HepG2 (cell line): ENCODE measurements around the gene OGFR. TPM values are rescaled to one million over a fixed set of nuclear protein-coding genes. Genes with fewer than 3 reads are reported as not detected.

ENCODE experiments used
- BORCS8-MEF2B ChIP-seq: sonication (generic); formaldehyde crosslinking; IDR thresholded peaks from 2 replicates; pipeline ENCODE4 v1.8.0; 2022; ENCODE audit warnings: mild to moderate bottlenecking, missing genetic modification reagents
- CAMTA2 ChIP-seq: sonication (generic); formaldehyde crosslinking; IDR thresholded peaks from 2 replicates; pipeline ENCODE4 v1.4.0; 2020; ENCODE audit warnings: mild to moderate bottlenecking, missing genetic modification reagents, borderline replicate concordance
- HNRNPL ChIP-seq: fragments of 200-400 bp; formaldehyde crosslinking; IDR thresholded peaks from 2 replicates; pipeline ENCODE4 v1.6.1; 2017; ENCODE audit warnings: mild to moderate bottlenecking, low read depth, low read length
- KLF12 ChIP-seq: sonication (generic); formaldehyde crosslinking; IDR thresholded peaks from 2 replicates; pipeline ENCODE4 v1.4.0; 2020; ENCODE audit warnings: missing genetic modification reagents, borderline replicate concordance
- MAZ ChIP-seq, 2 experiments: sonication (generic) in 1 of 2; formaldehyde crosslinking in 1 of 2; IDR thresholded peaks; 2 replicates each; pipeline versions ENCODE4 v1.5.0 to v1.6.1; 2012 to 2020; ENCODE audit warnings: low read depth in 2 of 2, mild to moderate bottlenecking in 2 of 2, borderline replicate concordance in 1 of 2, improper control_type of control experiment in 1 of 2, low read length in 1 of 2, missing genetic modification reagents in 1 of 2, moderate library complexity in 1 of 2
- NFE2L1 ChIP-seq: sonication (generic); formaldehyde crosslinking; IDR thresholded peaks from 2 replicates; pipeline ENCODE4 v1.4.0; 2020; ENCODE audit warnings: missing genetic modification reagents, mild to moderate bottlenecking, borderline replicate concordance
- RAD21 ChIP-seq: fragments of 450-650 bp; formaldehyde crosslinking; IDR thresholded peaks from 2 replicates; pipeline ENCODE4 v1.5.0; 2020; ENCODE audit warnings: mild to moderate bottlenecking
- SRSF1 ChIP-seq: fragments of 200-400 bp; formaldehyde crosslinking; optimal IDR thresholded peaks from 2 replicates; pipeline ENCODE3; 2017; ENCODE audit warnings: mild to moderate bottlenecking, low read depth, low read length, moderate library complexity
- XRCC5 ChIP-seq: fragments of 200-400 bp; formaldehyde crosslinking; optimal IDR thresholded peaks from 2 replicates; pipeline ENCODE3; 2017; ENCODE audit warnings: mild to moderate bottlenecking, low read length
- ZNF101 ChIP-seq: sonication (generic); formaldehyde crosslinking; IDR thresholded peaks from 2 replicates; pipeline ENCODE4 v1.4.0; 2020; ENCODE audit warnings: mild to moderate bottlenecking, low read depth, missing genetic modification reagents, borderline replicate concordance
- ZNF17 ChIP-seq: sonication (generic); formaldehyde crosslinking; IDR thresholded peaks from 2 replicates; pipeline ENCODE4 v1.5.0; 2020; ENCODE audit warnings: mild to moderate bottlenecking, missing genetic modification reagents
- ZNF772 ChIP-seq: sonication (generic); formaldehyde crosslinking; IDR thresholded peaks from 2 replicates; pipeline ENCODE4 v1.5.0; 2020; ENCODE audit warnings: mild to moderate bottlenecking, missing genetic modification reagents
- ZNF788 ChIP-seq: sonication (generic); formaldehyde crosslinking; IDR thresholded peaks from 2 replicates; pipeline ENCODE4 v1.5.0; 2020; ENCODE audit warnings: mild to moderate bottlenecking, missing genetic modification reagents, borderline replicate concordance
- polyA plus RNA-seq, 8 experiments: library from polyadenylated mRNA; depleted of rRNA in 3 of 8; stranded (reverse) in 7 of 8; unstranded in 1 of 8; fragments of >200 nt; fragmentation: Illumina TruSeq in 4 of 8; extraction: Trizol in 4 of 8; gene quantifications; 2 replicates each; pipeline versions ENCODE4 v1.2.1 to v1.2.3, GENCODE V29; 2011 to 2016; ENCODE audit warnings: low read depth in 4 of 8, missing spikeins in 1 of 8, mixed read lengths in 1 of 8; ENCODE audit not compliant: insufficient read depth in 1 of 8
- total RNA-seq, 5 experiments: library from RNA; depleted of rRNA; stranded (reverse); fragments of >200 nt; fragmentation: Illumina TruSeq; extraction: Trizol; gene quantifications; 2 replicates each; pipeline ENCODE4 v1.2.3, GENCODE V29; 2016; ENCODE audit warnings: low read depth in 1 of 5
- TF ChIP-seq, protein P1 (sequence below): sonication (generic); formaldehyde crosslinking; IDR thresholded peaks from 2 replicates; pipeline ENCODE4 v1.4.0; 2020; ENCODE audit warnings: missing genetic modification reagents, borderline replicate concordance
- TF ChIP-seq, protein P2 (sequence below): sonication (generic); formaldehyde crosslinking; IDR thresholded peaks from 2 replicates; pipeline ENCODE4; 2020; ENCODE audit warnings: missing genetic modification reagents, mild to moderate bottlenecking, borderline replicate concordance

OGFR gene
- total and polyA plus RNA-seq, 2 of the 13 experiments (the other 11 are each of a cell fraction or from before 2014, with no cell fraction given), result 47.7 to 81.8 TPM

DNA sequence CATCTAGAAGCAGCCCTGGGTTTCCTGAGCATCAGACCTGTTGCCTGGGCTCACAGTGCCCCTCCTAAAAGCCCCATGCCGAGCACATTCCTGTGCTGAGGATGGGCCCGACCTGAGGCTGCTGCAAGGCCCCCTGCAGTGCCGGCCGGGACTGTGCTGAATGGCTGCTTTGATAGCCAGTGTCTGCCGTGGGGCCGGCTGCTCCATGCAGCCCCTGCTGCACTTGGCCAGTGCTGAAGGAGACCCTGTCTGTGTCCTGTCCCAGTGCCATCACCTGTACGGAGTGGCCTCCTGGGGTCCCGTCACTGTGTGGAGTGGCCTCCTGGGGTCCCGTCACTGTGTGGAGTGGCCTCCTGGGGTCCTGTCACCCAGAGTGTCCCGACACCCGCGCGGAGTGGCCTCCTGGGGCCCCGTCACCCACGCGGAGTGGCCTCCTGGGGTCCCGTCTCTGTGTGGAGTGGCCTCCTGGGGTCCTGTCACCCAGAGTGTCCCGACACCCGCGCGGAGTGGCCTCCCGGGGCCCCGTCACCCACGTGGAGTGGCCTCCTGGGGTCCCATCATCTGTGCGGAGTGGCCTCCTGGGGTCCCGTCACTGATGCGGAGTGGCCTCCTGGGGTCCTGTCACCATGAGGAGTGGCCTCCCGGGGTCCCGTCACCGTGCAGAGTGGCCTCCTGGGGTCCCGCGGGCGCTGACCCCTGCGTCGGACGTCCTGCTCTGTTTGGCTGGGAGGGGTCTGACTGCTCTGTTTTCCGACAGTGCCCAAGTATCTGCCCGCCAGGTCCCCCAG lies 19.2 kb downstream of the OGFR start (continued):
- TF ChIP-seq MAZ (IDR thresholded peaks at IDR 0.05; ENCODE audit: borderline replicate concordance, low read depth, low read length), result no peak; the same call in 1 of the 2 replicates
- TF ChIP-seq MAZ (CRISPR knock-in tag; IDR thresholded peaks at IDR 0.05; ENCODE audit: low read depth), result 0 out of 2 replicates have a peak, but pooled peaks have one; percentile 1
- TF ChIP-seq CAMTA2 (CRISPR knock-in tag), result 0 out of 2 replicates have a peak, but pooled peaks have one; percentile 11
- peak; percentile 46; the same call in 1 of the 2 replicates for TF ChIP-seq ZNF772 (CRISPR knock-in tag)
- TF ChIP-seq, protein P1, sequence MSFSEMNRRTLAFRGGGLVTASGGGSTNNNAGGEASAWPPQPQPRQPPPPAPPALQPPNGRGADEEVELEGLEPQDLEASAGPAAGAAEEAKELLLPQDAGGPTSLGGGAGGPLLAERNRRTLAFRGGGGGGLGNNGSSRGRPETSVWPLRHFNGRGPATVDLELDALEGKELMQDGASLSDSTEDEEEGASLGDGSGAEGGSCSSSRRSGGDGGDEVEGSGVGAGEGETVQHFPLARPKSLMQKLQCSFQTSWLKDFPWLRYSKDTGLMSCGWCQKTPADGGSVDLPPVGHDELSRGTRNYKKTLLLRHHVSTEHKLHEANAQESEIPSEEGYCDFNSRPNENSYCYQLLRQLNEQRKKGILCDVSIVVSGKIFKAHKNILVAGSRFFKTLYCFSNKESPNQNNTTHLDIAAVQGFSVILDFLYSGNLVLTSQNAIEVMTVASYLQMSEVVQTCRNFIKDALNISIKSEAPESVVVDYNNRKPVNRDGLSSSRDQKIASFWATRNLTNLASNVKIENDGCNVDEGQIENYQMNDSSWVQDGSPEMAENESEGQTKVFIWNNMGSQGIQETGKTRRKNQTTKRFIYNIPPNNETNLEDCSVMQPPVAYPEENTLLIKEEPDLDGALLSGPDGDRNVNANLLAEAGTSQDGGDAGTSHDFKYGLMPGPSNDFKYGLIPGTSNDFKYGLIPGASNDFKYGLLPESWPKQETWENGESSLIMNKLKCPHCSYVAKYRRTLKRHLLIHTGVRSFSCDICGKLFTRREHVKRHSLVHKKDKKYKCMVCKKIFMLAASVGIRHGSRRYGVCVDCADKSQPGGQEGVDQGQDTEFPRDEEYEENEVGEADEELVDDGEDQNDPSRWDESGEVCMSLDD (CRISPR knock-in tag), result 0 out of 2 replicates have a peak, but pooled peaks have one; percentile 73
- peak; percentile 1; the same call in 1 of the 2 replicates for TF ChIP-seq RAD21 (CRISPR knock-in tag)
- 0 out of 2 replicates have a peak, but pooled peaks have one; percentile 34 for TF ChIP-seq KLF12 (CRISPR knock-in tag)
- 0 out of 2 replicates have a peak, but pooled peaks have one; percentile 41 for TF ChIP-seq ZNF788 (CRISPR knock-in tag)
- 0 out of 2 replicates have a peak, but pooled peaks have one; percentile 20 for TF ChIP-seq BORCS8-MEF2B (CRISPR knock-in tag)
- peak; percentile 35 for TF ChIP-seq SRSF1
- TF ChIP-seq, protein P2, sequence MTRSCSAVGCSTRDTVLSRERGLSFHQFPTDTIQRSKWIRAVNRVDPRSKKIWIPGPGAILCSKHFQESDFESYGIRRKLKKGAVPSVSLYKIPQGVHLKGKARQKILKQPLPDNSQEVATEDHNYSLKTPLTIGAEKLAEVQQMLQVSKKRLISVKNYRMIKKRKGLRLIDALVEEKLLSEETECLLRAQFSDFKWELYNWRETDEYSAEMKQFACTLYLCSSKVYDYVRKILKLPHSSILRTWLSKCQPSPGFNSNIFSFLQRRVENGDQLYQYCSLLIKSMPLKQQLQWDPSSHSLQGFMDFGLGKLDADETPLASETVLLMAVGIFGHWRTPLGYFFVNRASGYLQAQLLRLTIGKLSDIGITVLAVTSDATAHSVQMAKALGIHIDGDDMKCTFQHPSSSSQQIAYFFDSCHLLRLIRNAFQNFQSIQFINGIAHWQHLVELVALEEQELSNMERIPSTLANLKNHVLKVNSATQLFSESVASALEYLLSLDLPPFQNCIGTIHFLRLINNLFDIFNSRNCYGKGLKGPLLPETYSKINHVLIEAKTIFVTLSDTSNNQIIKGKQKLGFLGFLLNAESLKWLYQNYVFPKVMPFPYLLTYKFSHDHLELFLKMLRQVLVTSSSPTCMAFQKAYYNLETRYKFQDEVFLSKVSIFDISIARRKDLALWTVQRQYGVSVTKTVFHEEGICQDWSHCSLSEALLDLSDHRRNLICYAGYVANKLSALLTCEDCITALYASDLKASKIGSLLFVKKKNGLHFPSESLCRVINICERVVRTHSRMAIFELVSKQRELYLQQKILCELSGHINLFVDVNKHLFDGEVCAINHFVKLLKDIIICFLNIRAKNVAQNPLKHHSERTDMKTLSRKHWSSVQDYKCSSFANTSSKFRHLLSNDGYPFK (CRISPR knock-in tag), result peak; percentile 5; the same call in 1 of the 2 replicates
- TF ChIP-seq NFE2L1, result 0 out of 2 replicates have a peak, but pooled peaks have one; percentile 24
- TF ChIP-seq XRCC5, result peak; percentile 25
- TF ChIP-seq ZNF101 (CRISPR knock-in tag), result no peak
- 0 out of 2 replicates have a peak, but pooled peaks have one; percentile 2 for TF ChIP-seq ZNF17 (CRISPR knock-in tag)
- TF ChIP-seq HNRNPL, result 0 out of 2 replicates have a peak, but pooled peaks have one; percentile 24
